Spinal cord (tissue), 10 donors: ENCODE results near the gene FIGNL2. TPM values are rescaled to one million over a fixed set of nuclear protein-coding genes. Genes with fewer than 3 reads are reported as not detected.

ENCODE experiments used
- DNase-seq, 6 donors: peaks; one replicate each; pipeline versions ENCODE4 v3.0.0 to v3.0.0-alpha.2; 2013 to 2015; ENCODE audit warnings: low spot score in 6 of 6, low read depth in 4 of 6
- H3K27ac ChIP-seq: one replicate; pipeline ENCODE4 v1.5.1; 2013; ENCODE audit warnings: low read depth, low read length, control low read depth
- H3K27me3 ChIP-seq: one replicate; pipeline ENCODE4 v1.6.1; 2013; ENCODE audit warnings: low read length; ENCODE audit not compliant: control insufficient read depth, insufficient read depth
- H3K36me3 ChIP-seq: one replicate; pipeline ENCODE4 v1.6.1; 2013; ENCODE audit warnings: low read length; ENCODE audit not compliant: control insufficient read depth, insufficient read depth
- H3K4me1 ChIP-seq: one replicate; pipeline ENCODE4 v1.6.1; 2013; ENCODE audit warnings: low read length; ENCODE audit not compliant: control insufficient read depth, insufficient read depth
- H3K4me3 ChIP-seq: one replicate; pipeline ENCODE4 v1.5.1; 2013; ENCODE audit warnings: low read depth, low read length, control low read depth
- H3K9me3 ChIP-seq: one replicate; pipeline ENCODE4 v1.6.1; 2013; ENCODE audit warnings: low read length; ENCODE audit not compliant: control insufficient read depth, insufficient read depth
- WGBS: methylation state at CpG from one replicate; pipeline ENCODE4 v1.1.5; 2013; ENCODE audit warnings: missing lambda C conversion rate; ENCODE audit not compliant: insufficient coverage; 5-methylcytosine and 5-hydroxymethylcytosine counted together
- polyA plus RNA-seq, 2 donors: library from polyadenylated mRNA; unstranded; fragments of 120-200 nt; gene quantifications; one replicate each; pipeline ENCODE4 v1.2.1, GENCODE V29; 2013; ENCODE audit not compliant: insufficient read length in 2 of 2
- total RNA-seq, 2 donors: library from RNA; depleted of rRNA in 1 of 2; stranded (reverse); fragments of 120-200 nt in 1 of 2; fragments of >200 nt in 1 of 2; gene quantifications; one replicate each; pipeline versions ENCODE4 v1.2.3 to v1.2.4, GENCODE V29; 2013 to 2014
- donor health status: healthy.

FIGNL2 gene
- total and polyA plus RNA-seq, 4 donors = 0.40 to 2.4 (median 1.7) TPM

- H3K4me1 ChIP-seq = peaks cover 37% of the 10 kb centered on the region
- no peak for DNase-seq
- 6% methylated on average over 6 of the region's 17 CpGs for WGBS
- peak overlapping the region; percentile 47 for H3K27ac ChIP-seq
- peak overlapping the region; percentile 54 for H3K4me3 ChIP-seq
- H3K27me3 ChIP-seq = no peaks in the 10 kb centered on the region
- no peaks in the 10 kb centered on the region for H3K36me3 ChIP-seq
- H3K9me3 ChIP-seq = no peaks in the 10 kb centered on the region
These were observed 14.9 kb upstream of the FIGNL2 start for GRCh38 chr12:51863363-51863932.

GRCh38 chr12:51862947-51863346 lies 14.4 kb upstream of the FIGNL2 start:
- Histone ChIP-seq H3K4me1 (peaks cover 32% of the 10 kb centered on the region), H3K4me3 (no peak overlapping the region), H3K27me3 (no peaks in the 10 kb centered on the region), H3K9me3 (no peaks in the 10 kb centered on the region), H3K27ac (no peak overlapping the region), H3K36me3 (no peaks in the 10 kb centered on the region)
- DNase-seq = no peak
- 57% methylated on average over 4 of the region's 4 CpGs for WGBS

GRCh38 chr12:51860986-51861385 lies 12.5 kb upstream of the FIGNL2 start:
- H3K9me3 ChIP-seq = no peaks in the 10 kb centered on the region
- 100% methylated on average over 1 of the region's 3 CpGs for WGBS
- peaks cover 38% of the 10 kb centered on the region for H3K4me1 ChIP-seq
- no peaks in the 10 kb centered on the region for H3K27me3 ChIP-seq
- no peak overlapping the region for H3K4me3 ChIP-seq
- no peak overlapping the region for H3K27ac ChIP-seq
- H3K36me3 ChIP-seq = no peaks in the 10 kb centered on the region
- DNase-seq = no peak

GRCh38 chr12:51855586-51856428 lies 7.3 kb upstream of the FIGNL2 start:
- Histone ChIP-seq H3K36me3 (peaks cover 4% of the 10 kb centered on the region), H3K9me3 (no peaks in the 10 kb centered on the region), H3K4me1 (peaks cover 18% of the 10 kb centered on the region), H3K4me3 (peak overlapping the region; percentile 30), H3K27ac (peak overlapping the region; percentile 37), H3K27me3 (no peaks in the 10 kb centered on the region)
- WGBS = 3% methylated on average over 16 of the region's 21 CpGs
- peak in 2 of 6 donors; percentile 53 to 68 for DNase-seq

- Histone ChIP-seq H3K4me1 (peaks cover 35% of the 10 kb centered on the region), H3K9me3 (no peaks in the 10 kb centered on the region), H3K4me3 (no peak overlapping the region), H3K27ac (no peak overlapping the region), H3K27me3 (peaks cover 2% of the 10 kb centered on the region), H3K36me3 (peaks cover 4% of the 10 kb centered on the region)
- no peak for DNase-seq
- WGBS = 98% methylated on average over 4 of the region's 5 CpGs
These were observed 4.1 kb upstream of the FIGNL2 start for GRCh38 chr12:51852404-51853137.

GRCh38 chr12:51851413-51852124 lies 3.1 kb upstream of the FIGNL2 start:
- 58% methylated on average over 6 of the region's 8 CpGs for WGBS

GRCh38 chr12:51850965-51851299 lies 2.4 kb upstream of the FIGNL2 start:
- H3K27ac ChIP-seq = no peak overlapping the region
- WGBS = 33% methylated on average over 1 of the region's 4 CpGs
- H3K36me3 ChIP-seq = peaks cover 4% of the 10 kb centered on the region
- H3K9me3 ChIP-seq = no peaks in the 10 kb centered on the region
- peaks cover 3% of the 10 kb centered on the region for H3K27me3 ChIP-seq
- H3K4me1 ChIP-seq = peaks cover 40% of the 10 kb centered on the region
- DNase-seq = no peak
- H3K4me3 ChIP-seq = no peak overlapping the region

More at GRCh38 chr12:51851413-51852124, 3.1 kb upstream of the FIGNL2 start:
- H3K27me3 ChIP-seq = peaks cover 3% of the 10 kb centered on the region
- H3K36me3 ChIP-seq = peaks cover 4% of the 10 kb centered on the region
- H3K4me3 ChIP-seq = no peak overlapping the region
- DNase-seq = no peak
- H3K9me3 ChIP-seq = no peaks in the 10 kb centered on the region
- H3K4me1 ChIP-seq = peaks cover 40% of the 10 kb centered on the region
- H3K27ac ChIP-seq = no peak overlapping the region

GRCh38 chr12:51850081-51850964 lies 1.8 kb upstream of the FIGNL2 start:
- Histone ChIP-seq H3K27ac (no peak overlapping the region), H3K4me3 (no peak overlapping the region), H3K27me3 (peaks cover 3% of the 10 kb centered on the region), H3K9me3 (no peaks in the 10 kb centered on the region), H3K4me1 (peaks cover 41% of the 10 kb centered on the region), H3K36me3 (peaks cover 4% of the 10 kb centered on the region)
- 79% methylated on average over 7 of the region's 8 CpGs for WGBS
- no peak for DNase-seq
